ENCODE measurements around the gene THG1L. TPM values are rescaled to one million over a fixed set of nuclear protein-coding genes. Genes with fewer than 3 reads are reported as not detected.

The THG1L gene
- total RNA-seq, 1 donor from 2014 or later, result 0.32 TPM

GRCh38 chr5:157740229-157740610 lies 9.0 kb downstream of the THG1L start:
- H3K36me3 ChIP-seq, result peaks cover 0 to 3% of the 10 kb centered on the region in 2 donors
- H3K4me3 ChIP-seq, result no peak overlapping the region
- DNase-seq (ENCODE audit: low spot score in 2 of 2), result no peak
- intact Hi-C loops (cut with DNase I), result loop anchor here (5.0 kb wide), 3 partner anchors 373 to 598 kb away; partner anchors contain the start of gene MED7
- TF ChIP-seq CTCF (IDR thresholded peaks at IDR 0.05), result peak in 1 of 3 experiments; percentile 14
- H3K9me3 ChIP-seq, result no peaks in the 10 kb centered on the region
- H3K27ac ChIP-seq, result no peak overlapping the region
- H3K27me3 ChIP-seq, result no peaks in the 10 kb centered on the region
- H3K4me1 ChIP-seq, result peaks cover 1 to 5% of the 10 kb centered on the region in 2 donors

GRCh38 chr5:157741131-157741530 lies 9.9 kb downstream of the THG1L start:
- intact Hi-C loops (cut with DNase I), result loop anchor here (5.0 kb wide), 3 partner anchors 374 to 599 kb away; partner anchors contain the start of gene MED7
- TF ChIP-seq CTCF (IDR thresholded peaks at IDR 0.05), result no peak
- no peaks in the 10 kb centered on the region for H3K9me3 ChIP-seq

GRCh38 chr5:157743163-157744050 lies 12.2 kb downstream of the THG1L start, which contains the start of gene LSM11:
Gene LSM11 (plus strand): TSS chr5:157743712. CDS start chr5:157743751, 39 bp downstream.
- TF ChIP-seq CTCF (IDR thresholded peaks at IDR 0.05), result peak; percentile 97 to 100 (median 99)
- Histone ChIP-seq H3K9me3 (no peaks in the 10 kb centered on the region), H3K4me3 (peak within 1 kb of the TSS; percentile 97 to 98), H3K27ac (peak within 1 kb of the TSS in 1 of 2 donors; percentile 14), H3K27me3 (no peaks in the 10 kb centered on the region), H3K4me1 (peaks cover 2 to 5% of the 10 kb centered on the region in 2 donors), H3K36me3 (no peaks in the 10 kb centered on the region)
- peak; percentile 51 to 94 for DNase-seq (ENCODE audit: low spot score in 2 of 2)
- intact Hi-C loops (cut with DNase I), result loop anchor here (1.0 to 5.0 kb wide), 4 partner anchors 12 to 601 kb away; partner anchors contain the start of genes MED7 and THG1L

More at GRCh38 chr5:157741131-157741530, 9.9 kb downstream of the THG1L start:
- Histone ChIP-seq H3K4me1 (peaks cover 2 to 5% of the 10 kb centered on the region in 2 donors), H3K27me3 (no peaks in the 10 kb centered on the region), H3K36me3 (no peaks in the 10 kb centered on the region), H3K27ac (no peak overlapping the region), H3K4me3 (no peak overlapping the region)
- DNase-seq (ENCODE audit: low spot score in 2 of 2), result no peak

- no peak for TF ChIP-seq CTCF (IDR thresholded peaks at IDR 0.05)
- Histone ChIP-seq H3K9me3 (no peaks in the 10 kb centered on the region), H3K4me1 (peaks cover 2 to 5% of the 10 kb centered on the region in 2 donors), H3K27me3 (no peaks in the 10 kb centered on the region), H3K36me3 (no peaks in the 10 kb centered on the region), H3K4me3 (peak overlapping the region; percentile 97 to 98), H3K27ac (peak overlapping the region in 1 of 2 donors; percentile 31)
- intact Hi-C loops (cut with DNase I), result loop anchor here (5.0 kb wide), 3 partner anchors 377 to 602 kb away; partner anchors contain the start of gene MED7
- DNase-seq (ENCODE audit: low spot score in 2 of 2), result no peak
Observed at GRCh38 chr5:157744051-157745011, 13.1 kb downstream of the THG1L start.

- DNase-seq (ENCODE audit: low spot score in 2 of 2), result no peak
- no peaks in the 10 kb centered on the region for H3K27me3 ChIP-seq
- H3K9me3 ChIP-seq, result no peaks in the 10 kb centered on the region
- peak overlapping the region in 1 of 2 donors; percentile 31 for H3K27ac ChIP-seq
- no peak for TF ChIP-seq CTCF (IDR thresholded peaks at IDR 0.05)
- H3K36me3 ChIP-seq, result no peaks in the 10 kb centered on the region
- H3K4me1 ChIP-seq, result peaks cover 2 to 5% of the 10 kb centered on the region in 2 donors
- H3K4me3 ChIP-seq, result peak overlapping the region; percentile 97 to 98
- intact Hi-C loops (cut with DNase I), result no loop called here
Observed at GRCh38 chr5:157745041-157745456, 13.8 kb downstream of the THG1L start.
